ENCODE results near the gene ASCL4. TPM values are rescaled to one million over a fixed set of nuclear protein-coding genes. Genes with fewer than 3 reads are reported as not detected.
A peak's percentile ranks its signal among the peaks of the same experiment; 100 is the strongest.

Gene ASCL4
- total and polyA plus RNA-seq, 2 of the 8 experiments (the other 6 are each of a cell fraction or from before 2014, with no cell fraction given) = not detected

- Histone ChIP-seq H2AFZ (ENCODE audit: low read length) (no peak overlapping the region), H3K79me2 (ENCODE audit: control insufficient read depth in 1 of 2, insufficient read depth in 2 of 2, low read length in 2 of 2) (no peaks in the 10 kb centered on the region), H4K5ac (ENCODE audit: insufficient read length, low read depth, low read length) (no peak overlapping the region), H3K27ac (ENCODE audit: low read depth, low read length) (no peak overlapping the region), H3K23me2 (ENCODE audit: low read depth, low read length) (no peaks in the 10 kb centered on the region; the same call in 1 of the 2 replicates), H3K4me1 (replicated peaks in 1 of 4; ENCODE audit: control insufficient read depth in 3 of 4, insufficient read depth in 4 of 4, low read length in 3 of 4) (no peaks in the 10 kb centered on the region; a peak in 1 of 7 replicates), H3K4me3 (ENCODE audit: extremely low read depth in 1 of 4, insufficient read depth in 2 of 4, low read depth in 3 of 4, low read length in 4 of 4) (no peak overlapping the region), H4K8ac (ENCODE audit: extremely low read depth, insufficient read depth, low read length) (peak overlapping the region; percentile 65), H2BK5ac (ENCODE audit: low read depth, low read length) (no peak overlapping the region), H2BK20ac (ENCODE audit: low read length) (no peak overlapping the region), H3K27me3 (replicated peaks in 1 of 4; ENCODE audit: control insufficient read depth in 3 of 4, extremely low read depth in 1 of 4, insufficient read depth in 3 of 4, low read length in 3 of 4) (no peaks in the 10 kb centered on the region), H3K9ac (replicated peaks in 1 of 4; ENCODE audit: extremely low read depth in 1 of 4, low read depth in 3 of 4, low read length in 3 of 4) (no peak overlapping the region), H2BK15ac (ENCODE audit: low read length) (no peak overlapping the region), H4K91ac (replicated peaks; ENCODE audit: insufficient read length, low read length) (no peak overlapping the region), H2BK120ac (replicated peaks; ENCODE audit: low read depth, low read length) (no peak overlapping the region), H2BK12ac (ENCODE audit: low read depth, low read length) (no peak overlapping the region), H3K9me3 (ENCODE audit: insufficient read depth in 2 of 2, low read depth in 1 of 2, low read length in 1 of 2) (no peaks in the 10 kb centered on the region), H3K4ac (replicated peaks; ENCODE audit: insufficient read length, low read depth, low read length) (no peak overlapping the region), H2AK5ac (ENCODE audit: low read depth, low read length) (no peak overlapping the region), H3K56ac (replicated peaks; ENCODE audit: insufficient read length, low read depth, low read length) (no peak overlapping the region), H4K20me1 (replicated peaks in 1 of 2; ENCODE audit: control insufficient read depth in 1 of 2, insufficient read depth in 2 of 2, low read length in 2 of 2) (no peaks in the 10 kb centered on the region), H3K14ac (ENCODE audit: insufficient read length) (no peak overlapping the region), H3K36me3 (ENCODE audit: control insufficient read depth in 2 of 4, insufficient read depth in 4 of 4, low read length in 3 of 4) (no peaks in the 10 kb centered on the region), H3K4me2 (ENCODE audit: insufficient read depth in 1 of 2, low read depth in 2 of 2, low read length in 2 of 2) (no peak overlapping the region), H3K23ac (ENCODE audit: insufficient read length) (no peak overlapping the region), H3K79me1 (ENCODE audit: low read depth, low read length) (no peaks in the 10 kb centered on the region), H3K18ac (ENCODE audit: extremely low read depth, low read length) (no peak overlapping the region)
- 87% methylated on average over 20 of the region's 22 CpGs; no CpG with 5 or more reads in 1 of the 2 experiments for WGBS, 2 experiments (ENCODE audit: extremely low coverage in 1 of 2, insufficient coverage in 1 of 2, insufficient read length in 1 of 2, insufficient replicate concordance in 2 of 2, low coverage in 1 of 2, low lambda C conversion rate in 2 of 2, missing lambda C conversion rate in 1 of 2)
- ChIA-PET POLR2A (ENCODE audit: partially characterized antibody) (interaction anchor here (0.8 kb wide), 1 partner anchor 39 kb away, joined by 3 read pairs; no protein-coding TSS in a partner anchor), CTCF (ENCODE audit: partially characterized antibody) (no interaction called here)
- FAIRE-seq (no peak), DNase-seq (ENCODE audit: low read depth in 1 of 2, low spot score in 2 of 2) (no peak)
- TF ChIP-seq EP300 (IDR thresholded peaks at IDR 0.05; ENCODE audit: borderline replicate concordance in 1 of 2, low read depth in 2 of 2, low read length in 2 of 2) (no peak), CHD2 (IDR thresholded peaks at IDR 0.05; ENCODE audit: low read length) (no peak), TAF7 (optimal IDR thresholded peaks at IDR 0.05; ENCODE audit: borderline replicate concordance, low read depth, low read length) (no peak), USF2 (IDR thresholded peaks at IDR 0.05; ENCODE audit: low read length) (no peak), SP4 (IDR thresholded peaks at IDR 0.05; ENCODE audit: low read length) (no peak), CREB1 (IDR thresholded peaks at IDR 0.05) (no peak), HDAC6 (IDR thresholded peaks at IDR 0.05; ENCODE audit: low read depth, low read length) (no peak), BRCA1 (IDR thresholded peaks at IDR 0.05; ENCODE audit: low read depth, low read length) (no peak), EGR1 (IDR thresholded peaks at IDR 0.05; ENCODE audit: borderline replicate concordance, low read depth, low read length) (no peak), SP2 (IDR thresholded peaks at IDR 0.05; ENCODE audit: low read length) (no peak), BCL11A (IDR thresholded peaks at IDR 0.05; ENCODE audit: low read depth in 2 of 2, low read length in 2 of 2) (no peak)
Observed at GRCh38 chr12:107805488-107806180, 31.1 kb downstream of the ASCL4 start.

Measured in H1 (cell line).